Choroid plexus epithelial cell (primary cell): ENCODE data around the gene PLA1A.
"Not testable (repeated sequence)": the region's sequence is repeated elsewhere in the genome, so short reads cannot be mapped to it uniquely, and the experiment has no call there.

Experiments used
- DNase-seq: peaks from one replicate; pipeline ENCODE4 v3.0.0-alpha.2; 2010; ENCODE audit warnings: low read depth
- H3K4me3 ChIP-seq: 2 replicates; pipeline ENCODE4 v1.5.1; 2011; ENCODE audit warnings: low read depth, mild to moderate bottlenecking, control low read depth, low read length, moderate library complexity
- TF ChIP-seq, protein P1 (sequence below): conservative IDR thresholded peaks from 2 replicates; pipeline ENCODE4 v1.5.1; 2011; ENCODE audit warnings: low read depth, mild to moderate bottlenecking, control low read depth, inconsistent platforms, low read length, moderate library complexity

Gene PLA1A

DNA sequence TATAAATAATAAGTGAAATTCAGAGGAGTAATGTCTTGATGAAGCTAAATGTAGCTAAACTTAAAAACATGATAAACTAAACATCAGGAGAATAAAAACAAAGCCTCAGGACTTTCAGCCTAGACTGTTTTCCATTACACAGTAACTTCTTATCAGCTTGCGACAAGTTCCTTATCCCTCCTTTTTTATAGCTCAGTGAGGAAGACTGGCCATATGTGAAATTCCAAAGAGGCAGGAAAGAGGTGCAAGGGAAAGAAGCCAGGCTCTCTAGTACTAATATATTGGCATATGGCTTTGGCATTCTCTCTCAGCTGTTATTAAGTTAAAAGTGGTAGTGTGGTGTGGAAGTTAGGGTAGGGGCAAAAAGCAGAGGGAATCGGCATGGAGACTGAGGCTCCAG lies 75.1 kb downstream of the PLA1A start:
- no peak overlapping the region for H3K4me3 ChIP-seq
- TF ChIP-seq, protein P1, sequence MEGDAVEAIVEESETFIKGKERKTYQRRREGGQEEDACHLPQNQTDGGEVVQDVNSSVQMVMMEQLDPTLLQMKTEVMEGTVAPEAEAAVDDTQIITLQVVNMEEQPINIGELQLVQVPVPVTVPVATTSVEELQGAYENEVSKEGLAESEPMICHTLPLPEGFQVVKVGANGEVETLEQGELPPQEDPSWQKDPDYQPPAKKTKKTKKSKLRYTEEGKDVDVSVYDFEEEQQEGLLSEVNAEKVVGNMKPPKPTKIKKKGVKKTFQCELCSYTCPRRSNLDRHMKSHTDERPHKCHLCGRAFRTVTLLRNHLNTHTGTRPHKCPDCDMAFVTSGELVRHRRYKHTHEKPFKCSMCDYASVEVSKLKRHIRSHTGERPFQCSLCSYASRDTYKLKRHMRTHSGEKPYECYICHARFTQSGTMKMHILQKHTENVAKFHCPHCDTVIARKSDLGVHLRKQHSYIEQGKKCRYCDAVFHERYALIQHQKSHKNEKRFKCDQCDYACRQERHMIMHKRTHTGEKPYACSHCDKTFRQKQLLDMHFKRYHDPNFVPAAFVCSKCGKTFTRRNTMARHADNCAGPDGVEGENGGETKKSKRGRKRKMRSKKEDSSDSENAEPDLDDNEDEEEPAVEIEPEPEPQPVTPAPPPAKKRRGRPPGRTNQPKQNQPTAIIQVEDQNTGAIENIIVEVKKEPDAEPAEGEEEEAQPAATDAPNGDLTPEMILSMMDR: no peak
- no peak for DNase-seq

DNA sequence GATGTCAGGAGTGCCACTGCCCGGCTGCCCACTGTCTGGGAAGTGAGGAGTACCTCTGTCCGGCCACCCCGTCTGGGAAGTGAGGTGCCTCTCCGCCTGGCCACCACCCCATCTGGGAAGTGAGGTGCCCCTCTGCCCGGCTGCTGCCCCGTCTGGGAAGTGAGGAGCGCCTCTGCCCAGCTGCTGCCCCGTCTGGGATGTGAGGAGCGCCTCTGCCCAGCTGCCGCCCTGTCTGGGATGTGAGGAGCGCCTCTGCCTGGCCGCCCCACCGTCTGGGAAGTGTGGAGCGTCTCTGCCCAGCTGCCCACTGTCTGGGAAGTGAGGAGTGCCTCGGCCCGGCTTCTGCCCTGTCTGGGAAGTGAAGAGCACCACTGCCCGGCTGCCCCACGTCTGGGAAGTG lies 76.2 kb downstream of the PLA1A start:
- DNase-seq: no peak
- no peak overlapping the region for H3K4me3 ChIP-seq
- TF ChIP-seq, protein P1: no peak

DNA sequence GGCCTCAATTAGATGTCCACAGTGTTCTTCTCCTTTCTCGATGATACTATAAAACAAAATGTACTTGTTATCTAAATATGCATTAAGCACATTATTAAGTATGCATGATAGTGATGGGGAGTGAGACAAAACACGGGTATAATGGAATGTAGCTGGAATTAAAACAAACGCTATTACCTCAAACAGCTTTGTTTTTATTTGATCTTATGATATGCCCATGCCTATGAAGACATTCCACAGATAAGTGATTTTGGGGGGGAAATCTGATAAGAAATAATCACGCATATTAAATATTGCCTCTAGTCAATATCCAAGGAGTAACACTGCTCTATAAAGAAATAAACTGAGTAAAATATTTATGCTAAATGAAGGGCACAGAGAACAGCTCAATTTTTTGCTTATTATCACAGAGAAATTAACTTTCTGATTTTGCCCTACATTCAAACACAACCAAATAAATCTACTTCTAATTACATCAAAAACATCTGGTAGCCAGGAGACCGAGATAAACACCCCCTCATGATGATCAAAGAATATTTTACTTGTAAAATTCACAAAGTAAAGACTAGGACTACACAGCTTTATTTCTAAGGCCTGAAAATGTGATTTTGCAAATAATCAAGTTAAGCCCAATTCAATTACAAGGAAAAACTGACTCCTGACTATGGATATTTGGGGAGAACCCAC lies 77.6 kb downstream of the PLA1A start:
- H3K4me3 ChIP-seq: no peak overlapping the region
- TF ChIP-seq, protein P1: no peak
- DNase-seq: no peak

DNA sequence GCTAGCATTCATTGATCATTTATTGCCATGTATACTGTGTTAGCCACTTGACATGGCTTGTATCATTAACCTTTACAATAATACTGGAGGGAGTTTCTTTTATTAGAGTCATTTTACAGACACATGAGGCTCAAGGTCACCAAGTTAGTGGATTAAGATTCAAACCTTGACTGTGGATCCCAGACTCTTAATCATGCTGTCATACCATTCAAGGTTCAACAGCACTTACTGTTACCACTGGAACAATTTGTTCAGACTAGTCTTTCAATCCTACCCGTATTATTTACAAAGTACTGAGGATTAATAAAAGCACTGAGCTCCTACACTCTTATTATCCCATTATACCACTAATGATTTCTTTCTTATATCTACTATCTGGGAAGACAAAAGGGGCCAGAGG lies 78.3 kb downstream of the PLA1A start:
- no peak overlapping the region for H3K4me3 ChIP-seq
- DNase-seq: no peak
- TF ChIP-seq, protein P1: no peak

DNA sequence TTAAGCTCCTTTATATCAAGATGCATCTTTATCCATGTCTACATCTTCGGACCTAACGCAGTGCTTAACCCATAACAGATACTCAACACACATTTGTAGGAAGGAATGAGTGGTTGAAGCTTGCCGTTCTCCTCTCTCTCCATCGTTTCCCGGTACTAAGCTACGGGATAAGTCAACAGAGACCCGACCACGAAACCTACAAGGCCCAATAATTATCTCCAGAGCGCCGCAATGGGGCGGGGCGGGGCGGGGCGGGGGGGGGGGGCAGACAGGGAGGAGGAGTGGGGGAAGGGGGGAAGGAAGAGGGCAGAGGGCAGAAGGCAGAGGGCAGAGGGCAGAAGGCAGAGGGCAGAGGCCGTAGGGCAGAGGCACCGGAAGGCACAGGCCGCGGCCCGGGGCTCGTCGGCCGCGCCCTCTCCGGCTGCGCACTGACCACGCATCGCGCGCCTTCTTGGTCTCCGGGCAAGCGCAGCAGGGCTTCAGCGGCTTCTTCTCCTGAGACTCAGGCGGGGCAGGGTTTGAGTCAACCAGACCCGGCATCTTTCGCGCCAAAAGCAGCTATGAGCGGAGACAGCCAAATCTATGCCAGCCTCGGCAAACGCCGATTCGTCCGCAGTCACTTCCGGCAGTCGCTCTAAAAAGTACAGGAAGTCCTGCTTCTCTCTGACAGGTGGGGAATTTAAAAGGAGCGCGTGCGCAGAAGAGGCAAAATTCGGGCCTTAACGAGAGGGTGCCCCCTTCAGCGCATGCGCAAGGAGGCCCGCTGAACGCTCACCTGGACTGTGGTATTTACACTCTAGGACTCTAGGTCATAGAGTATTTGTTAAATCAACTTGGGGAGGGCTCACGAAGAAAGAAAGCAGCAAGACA lies 79.3 kb downstream of the PLA1A start, which contains the start of gene COX17:
Gene COX17 (minus strand): TSS at position 636 of the 870 bp plus-strand sequence. CDS start 96 bp downstream, at position 540.
- DNase-seq: peak; percentile 97
- H3K4me3 ChIP-seq: peak within 1 kb of the TSS; percentile 73
- TF ChIP-seq, protein P1: no peak

DNA sequence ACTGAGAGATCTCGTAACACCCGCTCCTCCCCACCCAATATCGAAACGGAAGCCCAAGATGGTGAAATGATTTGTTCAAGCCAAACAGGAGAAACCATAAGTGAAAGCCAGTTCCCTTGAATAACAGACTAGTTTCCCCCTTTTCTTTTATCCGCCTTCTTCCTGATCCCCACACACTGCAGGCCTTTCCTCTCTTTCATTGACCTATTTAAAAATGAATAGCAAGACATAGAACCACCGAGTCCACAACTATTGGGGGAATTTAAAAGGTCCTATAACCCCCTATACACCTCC lies 79.9 kb downstream of the PLA1A start:
- H3K4me3 ChIP-seq: peak overlapping the region; percentile 73
- no peak for DNase-seq
- TF ChIP-seq, protein P1: no peak

DNA sequence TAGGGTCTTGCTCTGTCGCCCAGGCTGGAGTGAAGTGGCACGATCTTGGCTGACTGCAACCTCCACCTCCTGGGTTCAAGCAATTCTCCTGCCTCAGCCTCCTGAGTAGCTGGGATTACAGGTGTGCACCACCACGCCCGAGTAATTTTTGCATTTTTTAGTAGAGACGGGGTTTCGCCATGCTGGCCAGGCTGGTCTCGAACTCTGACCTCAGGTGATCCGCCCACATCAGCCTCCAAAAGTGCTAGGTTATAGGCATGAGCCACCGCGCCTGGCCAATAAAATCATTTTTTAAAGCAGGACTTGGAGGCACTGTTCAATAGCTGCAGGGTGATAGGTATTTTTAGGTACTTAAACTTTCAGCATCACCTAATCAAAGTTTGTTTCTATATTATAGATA lies 80.5 kb downstream of the PLA1A start:
- not testable (repeated sequence) for H3K4me3 ChIP-seq, DNase-seq
